CD4-positive, alpha-beta T cell (primary cell): ENCODE measurements around the gene PDE4B. TPM values are rescaled to one million over a fixed set of nuclear protein-coding genes. Genes with fewer than 3 reads are reported as not detected.
"Not testable (repeated sequence)": the region's sequence is repeated elsewhere in the genome, so short reads cannot be mapped to it uniquely, and the experiment has no call there.

Experiments
- ATAC-seq: fragments of 200-7000 bp; cut with Tn5 transposase; one replicate; pipeline ENCODE4 v1.10.0; 2022; ENCODE audit warnings: mild to moderate bottlenecking; ENCODE audit not compliant: poor library complexity
- CTCF ChIA-PET: fragments of 350-600 bp; sonication (Branson Sonifier 250); formaldehyde crosslinking; loops from one replicate; lab custom pipeline; 2021; ENCODE audit warnings: antibody characterized with exemption, inconsistent platforms; lab: Charles Lee
- POLR2A ChIA-PET: fragments of 350-600 bp; sonication (Branson Sonifier 250); formaldehyde crosslinking; loops from one replicate; lab custom pipeline; 2021; ENCODE audit warnings: antibody characterized with exemption, inconsistent platforms; lab: Charles Lee
- DNase-seq, 14 experiments: peaks; one replicate each; pipeline ENCODE4 v3.0.0-alpha.2; 2013 to 2020; ENCODE audit warnings: mixed read lengths in 2 of 14
- H3K27ac ChIP-seq, 2 donors: one replicate each; pipeline versions ENCODE4 v1.5.1 to v1.7.0; 2013; ENCODE audit warnings: low read length in 2 of 2, low read depth in 1 of 2, mild to moderate bottlenecking in 1 of 2
- H3K27me3 ChIP-seq, 2 experiments: 1 replicate in 1 of 2; 2 replicates in 1 of 2; pipeline versions ENCODE4 v1.6.1 to v1.7.0; 2013; ENCODE audit warnings: low read length in 2 of 2, control low read depth in 1 of 2, mild to moderate bottlenecking in 1 of 2, moderate library complexity in 1 of 2; ENCODE audit not compliant: insufficient read depth in 2 of 2, control insufficient read depth in 1 of 2
- H3K36me3 ChIP-seq: one replicate; pipeline ENCODE4 v1.6.1; 2013; ENCODE audit warnings: low read length, control low read depth; ENCODE audit not compliant: insufficient read depth
- H3K4me1 ChIP-seq: one replicate; pipeline ENCODE4 v1.6.1; 2013; ENCODE audit warnings: low read length, control low read depth; ENCODE audit not compliant: insufficient read depth
- H3K4me3 ChIP-seq: one replicate; pipeline ENCODE4 v1.5.1; 2013; ENCODE audit warnings: mild to moderate bottlenecking, low read length, moderate library complexity
- H3K9me3 ChIP-seq, 2 experiments: 1 replicate in 1 of 2; 2 replicates in 1 of 2; pipeline versions ENCODE4 v1.6.1 to v1.7.0; 2013; ENCODE audit warnings: low read length in 2 of 2, mild to moderate bottlenecking in 2 of 2, control low read depth in 1 of 2, moderate library complexity in 1 of 2; ENCODE audit not compliant: control insufficient read depth in 1 of 2, insufficient read depth in 1 of 2
- H3K27ac Mint-ChIP-seq: one replicate; pipeline ENCODE4 v1.8.0; 2020; ENCODE audit warnings: mixed read lengths
- H3K27me3 Mint-ChIP-seq: one replicate; pipeline ENCODE4 v1.8.0; 2021; ENCODE audit warnings: mixed read lengths
- H3K36me3 Mint-ChIP-seq: one replicate; pipeline ENCODE4 v1.8.0; 2021; ENCODE audit warnings: low read depth, mixed read lengths
- H3K4me1 Mint-ChIP-seq: one replicate; pipeline ENCODE4 v1.8.0; 2021; ENCODE audit warnings: low read depth, mixed read lengths
- H3K4me3 Mint-ChIP-seq: one replicate; pipeline ENCODE4 v1.8.0; 2020; ENCODE audit warnings: mild to moderate bottlenecking, mixed read lengths
- H3K9me3 Mint-ChIP-seq: one replicate; pipeline ENCODE4 v1.8.0; 2020; ENCODE audit warnings: mixed read lengths
- intact Hi-C, 2 experiments: fragments of 100-400 bp; cut with DNase I in 1 of 2; cut with micrococcal nuclease in 1 of 2; formaldehyde crosslinking; loops; one replicate each; pipeline versions ENCODE4 v1.15.1 to v1.9.0; 2023 to 2025; cut with DNase I, micrococcal nuclease
- total RNA-seq, 174 experiments: library from RNA in 2 of 174; stranded (reverse) in 2 of 174; gene quantifications; one replicate each; pipeline ENCODE4 v1.2.3 and lab custom pipeline; 2021 to 2026
- TF ChIP-seq, protein P1 (sequence below): fragments of 200-600 bp; IDR thresholded peaks from one replicate; pipeline ENCODE4 v1.8.0; 2022; ENCODE audit warnings: antibody characterized with exemption, mild to moderate bottlenecking

The PDE4B gene
- total RNA-seq, 2 experiments from 2014 or later = 155 to 159 TPM

DNA sequence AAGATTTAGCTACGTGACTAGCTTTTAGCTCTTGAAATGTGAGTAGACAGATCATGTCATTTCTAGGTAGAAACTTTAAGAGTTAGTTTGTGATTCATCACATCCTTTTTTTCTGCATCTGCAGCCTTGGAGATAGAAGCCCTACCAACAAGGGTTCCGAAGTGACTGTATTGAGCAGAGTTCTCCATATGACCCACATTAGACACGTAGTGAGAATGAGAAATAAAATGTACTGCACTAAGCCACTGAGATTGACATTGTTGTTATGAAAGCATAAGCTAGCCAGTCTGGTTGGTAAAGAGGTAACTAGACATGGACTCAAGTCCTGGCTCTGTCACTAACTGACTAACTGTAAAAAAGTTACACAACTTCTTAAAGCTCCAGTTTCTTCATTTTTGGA, 296.1 kb downstream of the PDE4B start:
- no peak overlapping the region for H3K27ac ChIP-seq
- H3K36me3 Mint-ChIP-seq = no peaks in the 10 kb centered on the region
- no peaks in the 10 kb centered on the region for H3K9me3 ChIP-seq
- H3K27ac Mint-ChIP-seq = no peak overlapping the region
- DNase-seq (no peak), ATAC-seq (no peak)
- intact Hi-C loops = no loop called here
- peaks cover 2% of the 10 kb centered on the region for H3K4me1 ChIP-seq
- H3K36me3 ChIP-seq = no peaks in the 10 kb centered on the region
- H3K4me3 Mint-ChIP-seq = no peak overlapping the region
- CTCF ChIA-PET = interaction anchor here (1.1 kb wide), 1 partner anchor 153 kb away, joined by 3 read pairs; no protein-coding TSS in a partner anchor
- H3K4me3 ChIP-seq = no peak overlapping the region
- H3K9me3 Mint-ChIP-seq = no peaks in the 10 kb centered on the region
- peaks cover 0 to 10% of the 10 kb centered on the region in 2 experiments for H3K27me3 ChIP-seq
- POLR2A ChIA-PET = no interaction called here
- TF ChIP-seq, protein P1, sequence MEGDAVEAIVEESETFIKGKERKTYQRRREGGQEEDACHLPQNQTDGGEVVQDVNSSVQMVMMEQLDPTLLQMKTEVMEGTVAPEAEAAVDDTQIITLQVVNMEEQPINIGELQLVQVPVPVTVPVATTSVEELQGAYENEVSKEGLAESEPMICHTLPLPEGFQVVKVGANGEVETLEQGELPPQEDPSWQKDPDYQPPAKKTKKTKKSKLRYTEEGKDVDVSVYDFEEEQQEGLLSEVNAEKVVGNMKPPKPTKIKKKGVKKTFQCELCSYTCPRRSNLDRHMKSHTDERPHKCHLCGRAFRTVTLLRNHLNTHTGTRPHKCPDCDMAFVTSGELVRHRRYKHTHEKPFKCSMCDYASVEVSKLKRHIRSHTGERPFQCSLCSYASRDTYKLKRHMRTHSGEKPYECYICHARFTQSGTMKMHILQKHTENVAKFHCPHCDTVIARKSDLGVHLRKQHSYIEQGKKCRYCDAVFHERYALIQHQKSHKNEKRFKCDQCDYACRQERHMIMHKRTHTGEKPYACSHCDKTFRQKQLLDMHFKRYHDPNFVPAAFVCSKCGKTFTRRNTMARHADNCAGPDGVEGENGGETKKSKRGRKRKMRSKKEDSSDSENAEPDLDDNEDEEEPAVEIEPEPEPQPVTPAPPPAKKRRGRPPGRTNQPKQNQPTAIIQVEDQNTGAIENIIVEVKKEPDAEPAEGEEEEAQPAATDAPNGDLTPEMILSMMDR = no peak
- H3K27me3 Mint-ChIP-seq = peaks cover 10% of the 10 kb centered on the region
- peaks cover 8% of the 10 kb centered on the region for H3K4me1 Mint-ChIP-seq

DNA sequence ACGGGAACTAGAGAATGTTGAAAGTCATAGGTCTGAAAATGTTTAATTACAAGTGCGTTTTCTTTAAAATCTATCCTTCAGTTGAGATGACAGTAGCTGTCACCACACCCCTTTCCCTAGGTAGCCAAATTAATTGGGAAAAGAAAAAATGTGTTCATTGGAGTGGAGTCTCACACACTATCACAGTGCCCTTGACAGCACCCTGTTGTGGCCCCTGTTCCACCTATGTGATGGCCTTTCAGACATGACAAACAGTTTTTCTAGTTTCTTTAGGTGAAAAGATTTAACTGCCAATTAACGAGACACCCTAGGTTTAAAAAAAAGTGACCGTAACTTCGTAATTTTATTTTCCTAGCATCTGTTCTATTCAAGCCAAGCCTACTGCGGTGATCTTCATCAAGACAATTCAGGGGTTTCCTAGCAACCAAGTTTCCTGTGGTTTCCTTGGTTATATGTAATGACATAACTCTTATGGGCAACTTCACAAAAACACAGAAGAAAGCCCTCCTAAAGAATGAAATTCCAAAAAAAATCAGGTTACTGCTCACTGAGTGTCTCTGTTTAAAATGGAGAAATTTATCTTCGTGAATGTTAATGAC, 298.3 kb downstream of the PDE4B start:
- H3K4me3 Mint-ChIP-seq = no peak overlapping the region
- Histone ChIP-seq H3K9me3 (no peaks in the 10 kb centered on the region), H3K27ac (no peak overlapping the region), H3K4me3 (no peak overlapping the region), H3K36me3 (no peaks in the 10 kb centered on the region), H3K4me1 (peaks cover 2% of the 10 kb centered on the region), H3K27me3 (peaks cover 0 to 2% of the 10 kb centered on the region in 2 experiments)
- ChIA-PET POLR2A (no interaction called here), CTCF (no interaction called here)
- H3K4me1 Mint-ChIP-seq = peaks cover 8% of the 10 kb centered on the region
- no peaks in the 10 kb centered on the region for H3K36me3 Mint-ChIP-seq
- no peak overlapping the region for H3K27ac Mint-ChIP-seq
- H3K9me3 Mint-ChIP-seq = no peaks in the 10 kb centered on the region
- peaks cover 3% of the 10 kb centered on the region for H3K27me3 Mint-ChIP-seq
- intact Hi-C loops = no loop called here
- DNase-seq (peak in 3 of 14 experiments; percentile 45 to 53 (median 46)), ATAC-seq (peak; percentile 64)
- TF ChIP-seq, protein P1 = no peak

DNA sequence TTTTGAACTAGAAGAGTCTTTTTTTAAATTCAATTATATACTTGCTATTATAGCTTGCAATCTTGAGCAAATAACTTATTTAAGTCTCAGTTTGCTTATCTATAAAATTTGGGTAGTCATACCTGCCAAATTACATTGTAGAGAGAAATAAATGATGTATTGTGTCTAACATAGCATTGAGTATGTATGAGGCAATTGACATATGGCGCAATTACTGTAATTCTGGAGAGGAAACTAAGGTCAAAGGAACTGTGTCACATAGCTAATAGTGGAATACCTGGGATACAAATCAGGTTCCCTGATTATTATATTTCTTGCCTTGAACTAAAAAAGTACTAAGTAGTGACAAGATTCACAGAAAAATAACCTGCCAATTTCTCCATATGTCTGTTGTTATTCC, 302.5 kb downstream of the PDE4B start:
- no peaks in the 10 kb centered on the region for H3K36me3 Mint-ChIP-seq
- no peaks in the 10 kb centered on the region for H3K27me3 ChIP-seq
- H3K4me3 Mint-ChIP-seq = no peak overlapping the region
- H3K9me3 ChIP-seq = peaks cover 0 to 3% of the 10 kb centered on the region in 2 experiments
- H3K27ac ChIP-seq = no peak overlapping the region
- peaks cover 2% of the 10 kb centered on the region for H3K9me3 Mint-ChIP-seq
- intact Hi-C loops = no loop called here
- no peaks in the 10 kb centered on the region for H3K27me3 Mint-ChIP-seq
- peaks cover 2% of the 10 kb centered on the region for H3K4me1 ChIP-seq
- H3K27ac Mint-ChIP-seq = no peak overlapping the region
- H3K4me1 Mint-ChIP-seq = peaks cover 8% of the 10 kb centered on the region
- ATAC-seq (no peak), DNase-seq (no peak)
- ChIA-PET POLR2A (no interaction called here), CTCF (no interaction called here)
- H3K4me3 ChIP-seq = no peak overlapping the region
- TF ChIP-seq, protein P1 = no peak
- H3K36me3 ChIP-seq = no peaks in the 10 kb centered on the region

DNA sequence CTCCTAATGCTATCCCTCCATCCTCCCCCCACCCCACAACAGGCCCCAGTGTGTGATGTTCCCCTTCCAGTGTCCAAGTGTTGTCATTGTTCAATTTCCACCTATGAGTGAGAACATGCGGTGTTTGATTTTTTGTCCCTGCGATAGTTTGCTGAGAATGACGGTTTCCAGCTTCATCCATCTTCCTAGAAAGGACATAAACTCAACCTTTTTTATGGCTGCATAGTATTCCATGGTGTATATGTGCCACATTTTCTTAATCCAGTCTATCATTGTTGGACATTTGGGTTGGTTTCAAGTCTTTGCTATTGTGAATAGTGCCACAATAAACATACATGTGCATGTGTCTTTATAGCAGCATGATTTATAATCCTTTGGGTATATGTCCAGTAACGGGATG, 308.3 kb downstream of the PDE4B start:
- H3K9me3 ChIP-seq, H3K27ac Mint-ChIP-seq, H3K4me3 ChIP-seq, H3K9me3 Mint-ChIP-seq, POLR2A ChIA-PET, H3K27me3 Mint-ChIP-seq, H3K4me1 ChIP-seq, H3K36me3 Mint-ChIP-seq, ATAC-seq, H3K36me3 ChIP-seq, H3K4me3 Mint-ChIP-seq, DNase-seq, intact Hi-C loops, H3K27me3 ChIP-seq, H3K4me1 Mint-ChIP-seq, H3K27ac ChIP-seq, CTCF ChIA-PET: not testable (repeated sequence)

DNA sequence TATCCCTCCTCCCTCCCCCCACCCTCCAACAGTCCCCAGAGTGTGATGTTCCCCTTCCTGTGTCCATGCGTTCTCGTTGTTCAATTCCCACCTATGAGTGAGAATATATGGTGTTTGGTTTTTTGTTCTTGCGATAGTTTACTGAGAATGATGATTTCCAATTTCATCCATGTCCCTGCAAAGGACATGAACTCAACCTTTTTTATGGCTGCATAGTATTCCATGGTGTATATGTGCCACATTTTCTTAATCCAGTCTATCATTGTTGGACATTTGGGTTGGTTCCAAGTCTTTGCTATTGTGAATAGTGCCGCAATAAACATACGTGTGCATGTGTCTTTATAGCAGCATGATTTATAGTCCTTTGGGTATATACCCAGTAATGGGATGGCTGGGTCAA, 311.4 kb downstream of the PDE4B start:
- DNase-seq, H3K27ac Mint-ChIP-seq, H3K9me3 ChIP-seq, H3K27ac ChIP-seq, H3K36me3 Mint-ChIP-seq, H3K27me3 Mint-ChIP-seq, POLR2A ChIA-PET, H3K4me1 ChIP-seq, H3K4me1 Mint-ChIP-seq, H3K4me3 ChIP-seq, H3K36me3 ChIP-seq, H3K27me3 ChIP-seq, ATAC-seq, H3K4me3 Mint-ChIP-seq, H3K9me3 Mint-ChIP-seq, CTCF ChIA-PET, intact Hi-C loops: not testable (repeated sequence)
